Upper lobe of right lung (tissue), 1 donor: ENCODE results near the gene CSMD2. TPM values are rescaled to one million over a fixed set of nuclear protein-coding genes. Genes with fewer than 3 reads are reported as not detected.

Source experiments
- ATAC-seq: fragments of 200-7000 bp; cut with Tn5 transposase; one replicate; pipeline ENCODE4 v1.9.1; 2020; ENCODE audit warnings: mild to moderate bottlenecking, moderate library complexity
- DNase-seq: peaks from one replicate; pipeline ENCODE4 v3.0.0-alpha.2; 2020
- H3K27ac ChIP-seq: fragments of 200-600 bp; one replicate; pipeline ENCODE4 v1.8.0; 2022
- H3K27me3 ChIP-seq: fragments of 200-600 bp; one replicate; pipeline ENCODE4 v1.8.0; 2022; ENCODE audit warnings: mild to moderate bottlenecking
- H3K36me3 ChIP-seq: fragments of 200-600 bp; one replicate; pipeline ENCODE4 v1.8.0; 2022
- H3K4me1 ChIP-seq: fragments of 200-600 bp; one replicate; pipeline ENCODE4 v1.8.0; 2022
- H3K4me3 ChIP-seq: fragments of 200-600 bp; one replicate; pipeline ENCODE4 v1.8.0; 2022; ENCODE audit warnings: mild to moderate bottlenecking
- H3K9me3 ChIP-seq: fragments of 200-600 bp; one replicate; pipeline ENCODE4 v1.8.0; 2022
- intact Hi-C: fragments of 100-400 bp; cut with DNase I; formaldehyde crosslinking; loops from one replicate; pipeline ENCODE4 v1.11.0; 2022
- total RNA-seq: library from RNA; stranded (reverse); fragmentation: NEBNext Ultra II Directional; extraction: Animal tissue kit (Norgen Biotek cat#: 25700); gene quantifications from one replicate; pipeline ENCODE4 v1.2.1, GENCODE V29; 2021
- TF ChIP-seq, protein P1 (sequence below): fragments of 200-600 bp; IDR thresholded peaks from one replicate; pipeline ENCODE4 v1.8.0; 2022; ENCODE audit warnings: antibody characterized with exemption
- donor health status: DM: no; HTN: yes; CAD: no; lungs with severe emphysema.

CSMD2 gene
- total RNA-seq, 1 donor from 2014 or later, result 0.67 TPM

GRCh38 chr1:33468531-33468930 is 696.5 kb downstream of the CSMD2 start:
- TF ChIP-seq, protein P1, sequence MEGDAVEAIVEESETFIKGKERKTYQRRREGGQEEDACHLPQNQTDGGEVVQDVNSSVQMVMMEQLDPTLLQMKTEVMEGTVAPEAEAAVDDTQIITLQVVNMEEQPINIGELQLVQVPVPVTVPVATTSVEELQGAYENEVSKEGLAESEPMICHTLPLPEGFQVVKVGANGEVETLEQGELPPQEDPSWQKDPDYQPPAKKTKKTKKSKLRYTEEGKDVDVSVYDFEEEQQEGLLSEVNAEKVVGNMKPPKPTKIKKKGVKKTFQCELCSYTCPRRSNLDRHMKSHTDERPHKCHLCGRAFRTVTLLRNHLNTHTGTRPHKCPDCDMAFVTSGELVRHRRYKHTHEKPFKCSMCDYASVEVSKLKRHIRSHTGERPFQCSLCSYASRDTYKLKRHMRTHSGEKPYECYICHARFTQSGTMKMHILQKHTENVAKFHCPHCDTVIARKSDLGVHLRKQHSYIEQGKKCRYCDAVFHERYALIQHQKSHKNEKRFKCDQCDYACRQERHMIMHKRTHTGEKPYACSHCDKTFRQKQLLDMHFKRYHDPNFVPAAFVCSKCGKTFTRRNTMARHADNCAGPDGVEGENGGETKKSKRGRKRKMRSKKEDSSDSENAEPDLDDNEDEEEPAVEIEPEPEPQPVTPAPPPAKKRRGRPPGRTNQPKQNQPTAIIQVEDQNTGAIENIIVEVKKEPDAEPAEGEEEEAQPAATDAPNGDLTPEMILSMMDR, result no peak
- Histone ChIP-seq H3K4me1 (peaks cover 21% of the 10 kb centered on the region), H3K27me3 (no peaks in the 10 kb centered on the region), H3K27ac (no peak overlapping the region), H3K9me3 (no peaks in the 10 kb centered on the region), H3K4me3 (no peak overlapping the region), H3K36me3 (no peaks in the 10 kb centered on the region)
- intact Hi-C loops, result no loop called here
- no peak for ATAC-seq
- no peak for DNase-seq

GRCh38 chr1:33468011-33468410 is 697.0 kb downstream of the CSMD2 start:
- TF ChIP-seq, protein P1, result no peak
- H3K27ac ChIP-seq, result no peak overlapping the region
- H3K4me3 ChIP-seq, result no peak overlapping the region
- intact Hi-C loops, result no loop called here
- no peaks in the 10 kb centered on the region for H3K9me3 ChIP-seq
- ATAC-seq (no peak), DNase-seq (no peak)
- H3K27me3 ChIP-seq, result no peaks in the 10 kb centered on the region
- H3K4me1 ChIP-seq, result peaks cover 17% of the 10 kb centered on the region
- no peaks in the 10 kb centered on the region for H3K36me3 ChIP-seq

DNA sequence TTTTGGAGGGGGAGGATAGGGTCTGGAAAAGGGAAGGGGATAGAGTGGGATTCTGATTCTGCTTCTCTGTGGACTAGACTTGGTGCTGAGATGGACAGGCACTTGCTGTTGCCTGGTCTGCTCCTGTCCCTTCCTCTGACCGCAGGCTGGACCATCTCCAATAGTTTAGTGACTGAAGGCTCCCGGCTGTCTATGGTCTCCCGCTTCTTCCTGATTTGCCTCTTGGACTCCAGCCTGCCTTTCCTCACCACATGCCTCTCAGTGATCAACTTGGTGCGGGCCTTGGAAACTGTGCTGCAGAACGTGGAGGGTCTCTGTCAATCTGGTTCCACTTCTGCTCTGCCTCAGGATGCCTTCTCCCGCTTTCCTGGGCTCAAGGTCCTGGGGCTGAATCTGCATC is 698.9 kb downstream of the CSMD2 start:
- no peak overlapping the region for H3K27ac ChIP-seq
- no peaks in the 10 kb centered on the region for H3K36me3 ChIP-seq
- intact Hi-C loops, result no loop called here
- no peaks in the 10 kb centered on the region for H3K27me3 ChIP-seq
- DNase-seq (no peak), ATAC-seq (no peak)
- H3K9me3 ChIP-seq, result no peaks in the 10 kb centered on the region
- H3K4me3 ChIP-seq, result no peak overlapping the region
- TF ChIP-seq, protein P1, result no peak
- peaks cover 9% of the 10 kb centered on the region for H3K4me1 ChIP-seq

- intact Hi-C loops, result no loop called here
Measured at GRCh38 chr1:33465316-33465715, 699.7 kb downstream of the CSMD2 start.

GRCh38 chr1:33464552-33464951 is 700.5 kb downstream of the CSMD2 start:
- H3K4me1 ChIP-seq, result no peaks in the 10 kb centered on the region
- TF ChIP-seq, protein P1, result no peak
- H3K4me3 ChIP-seq, result no peak overlapping the region
- H3K27ac ChIP-seq, result no peak overlapping the region
- ATAC-seq (no peak), DNase-seq (no peak)
- H3K27me3 ChIP-seq, result no peaks in the 10 kb centered on the region
- no peaks in the 10 kb centered on the region for H3K9me3 ChIP-seq
- H3K36me3 ChIP-seq, result no peaks in the 10 kb centered on the region
- intact Hi-C loops, result no loop called here

More at GRCh38 chr1:33465316-33465715, 699.7 kb downstream of the CSMD2 start:
- Histone ChIP-seq H3K4me3 (no peak overlapping the region), H3K36me3 (no peaks in the 10 kb centered on the region), H3K9me3 (no peaks in the 10 kb centered on the region), H3K4me1 (peaks cover 4% of the 10 kb centered on the region), H3K27me3 (no peaks in the 10 kb centered on the region), H3K27ac (no peak overlapping the region)
- no peak for DNase-seq
- ATAC-seq, result no peak
- TF ChIP-seq, protein P1, result no peak

Other genes with a start within 250 kb of the CSMD2 start
- not detected for gene C1orf94, start 11.7 kb upstream of the CSMD2 start, total RNA-seq